ENCODE measurements around the gene TANC1. TPM values are rescaled to one million over a fixed set of nuclear protein-coding genes. Genes with fewer than 3 reads are reported as not detected.

The TANC1 gene
- total RNA-seq, 1 donor from 2014 or later: 61.9 TPM

- intact Hi-C loops (cut with DNase I): loop anchor here (5.0 kb wide), 1 partner anchor 216 kb away; no protein-coding TSS in a partner anchor
- TF ChIP-seq POLR2A (IDR thresholded peaks at IDR 0.05) (no peak), POLR2AphosphoS5 (IDR thresholded peaks at IDR 0.05; ENCODE audit: insufficient read depth in 1 of 2, low read depth in 1 of 2) (peak in 1 of 2 donors; percentile 44), CTCF (IDR thresholded peaks at IDR 0.05) (peak; percentile 81 to 85 (median 84))
- no peaks in the 10 kb centered on the region for H3K36me3 ChIP-seq
- no peaks in the 10 kb centered on the region for H3K9me3 ChIP-seq
- no peak overlapping the region for H3K27ac ChIP-seq
- DNase-seq (ENCODE audit: extremely low spot score in 2 of 2): peak in 1 of 2 donors; percentile 89
- H3K4me3 ChIP-seq: no peak overlapping the region
- H3K4me1 ChIP-seq: peaks cover 22% of the 10 kb centered on the region
- H3K27me3 ChIP-seq: no peaks in the 10 kb centered on the region
Observed at GRCh38 chr2:159118115-159118858, 149.8 kb downstream of the TANC1 start.

GRCh38 chr2:159118859-159119500, 150.5 kb downstream of the TANC1 start:
- Histone ChIP-seq H3K36me3 (no peaks in the 10 kb centered on the region), H3K27ac (no peak overlapping the region)

GRCh38 chr2:159119652-159120257, 151.3 kb downstream of the TANC1 start:
- intact Hi-C loops (cut with DNase I): loop anchor here (5.0 kb wide), 1 partner anchor 217 kb away; no protein-coding TSS in a partner anchor
- Histone ChIP-seq H3K9me3 (no peaks in the 10 kb centered on the region), H3K27me3 (no peaks in the 10 kb centered on the region), H3K4me3 (no peak overlapping the region), H3K36me3 (no peaks in the 10 kb centered on the region), H3K4me1 (peaks cover 34% of the 10 kb centered on the region), H3K27ac (no peak overlapping the region)
- TF ChIP-seq CTCF (IDR thresholded peaks at IDR 0.05) (no peak), POLR2A (IDR thresholded peaks at IDR 0.05) (no peak), POLR2AphosphoS5 (IDR thresholded peaks at IDR 0.05; ENCODE audit: insufficient read depth in 1 of 2, low read depth in 1 of 2) (no peak)
- DNase-seq (ENCODE audit: extremely low spot score in 2 of 2): no peak

More at GRCh38 chr2:159118859-159119500, 150.5 kb downstream of the TANC1 start:
- peaks cover 26% of the 10 kb centered on the region for H3K4me1 ChIP-seq
- DNase-seq (ENCODE audit: extremely low spot score in 2 of 2): no peak
- no peaks in the 10 kb centered on the region for H3K27me3 ChIP-seq
- H3K4me3 ChIP-seq: no peak overlapping the region
- H3K9me3 ChIP-seq: no peaks in the 10 kb centered on the region
- TF ChIP-seq POLR2A (IDR thresholded peaks at IDR 0.05) (no peak), CTCF (IDR thresholded peaks at IDR 0.05) (peak in 1 of 3 experiments; percentile 6)
- intact Hi-C loops (cut with DNase I): loop anchor here (5.0 kb wide), 1 partner anchor 217 kb away; no protein-coding TSS in a partner anchor

GRCh38 chr2:159123786-159124185, 155.3 kb downstream of the TANC1 start:
- Histone ChIP-seq H3K27ac (peak overlapping the region; percentile 57), H3K9me3 (no peaks in the 10 kb centered on the region), H3K27me3 (no peaks in the 10 kb centered on the region), H3K36me3 (no peaks in the 10 kb centered on the region), H3K4me1 (peaks cover 36% of the 10 kb centered on the region), H3K4me3 (no peak overlapping the region)
- no peak for TF ChIP-seq CTCF (IDR thresholded peaks at IDR 0.05)
- TF ChIP-seq POLR2A (IDR thresholded peaks at IDR 0.05): no peak
- TF ChIP-seq POLR2AphosphoS5 (IDR thresholded peaks at IDR 0.05; ENCODE audit: insufficient read depth in 1 of 2, low read depth in 1 of 2): no peak
- DNase-seq (ENCODE audit: extremely low spot score in 2 of 2): peak in 1 of 2 donors; percentile 56
- intact Hi-C loops (cut with DNase I): no loop called here

Measured in vagina (tissue), 2 donors.